B cell (primary cell): ENCODE measurements around the gene EVA1A. TPM values are rescaled to one million over a fixed set of nuclear protein-coding genes. Genes with fewer than 3 reads are reported as not detected.

Experiments used
- ATAC-seq: fragments of 200-7000 bp; cut with Tn5 transposase; one replicate; pipeline ENCODE4 v1.10.0; 2021; ENCODE audit warnings: low read depth, mild to moderate bottlenecking, moderate number of reproducible peaks, moderate library complexity
- CTCF ChIA-PET: fragments of 350-600 bp; sonication (Branson Sonifier 250); formaldehyde crosslinking; loops from one replicate; lab custom pipeline; 2021; ENCODE audit warnings: antibody characterized with exemption, inconsistent platforms; lab: Charles Lee
- POLR2A ChIA-PET: fragments of 350-600 bp; sonication (Branson Sonifier 250); formaldehyde crosslinking; loops from one replicate; lab custom pipeline; 2021; ENCODE audit warnings: antibody characterized with exemption; lab: Charles Lee
- DNase-seq: peaks from one replicate; pipeline ENCODE4 v3.0.0; 2013
- H2AFZ ChIP-seq: 2 replicates; pipeline ENCODE4 v1.6.1; 2012; ENCODE audit warnings: mild to moderate bottlenecking, low read depth, low read length; ENCODE audit not compliant: insufficient read depth, poor library complexity, severe bottlenecking
- H3K27ac ChIP-seq, 2 donors: 1 replicate in 1 of 2; 2 replicates in 1 of 2; pipeline ENCODE4 v1.5.1; 2012 to 2013; ENCODE audit warnings: low read length in 2 of 2, mild to moderate bottlenecking in 2 of 2, moderate library complexity in 1 of 2
- H3K27me3 ChIP-seq, 4 experiments: fragments of 200-600 bp in 1 of 4; sonication (generic) in 1 of 4; replicated peaks in 1 of 4; 1 replicate in 2 of 4; 2 replicates in 2 of 4; pipeline versions ENCODE4 v1.6.1 to v1.7.0; 2013 to 2016; ENCODE audit warnings: low read length in 3 of 4, mild to moderate bottlenecking in 2 of 4, mixed read lengths in 1 of 4, moderate library complexity in 1 of 4; ENCODE audit not compliant: insufficient read depth in 4 of 4, control insufficient read depth in 3 of 4; ENCODE audit errors: control extremely low read depth in 1 of 4
- H3K36me3 ChIP-seq, 2 experiments: replicated peaks in 1 of 2; 1 replicate in 1 of 2; 2 replicates in 1 of 2; pipeline versions ENCODE4 v1.6.1 to v1.7.1; 2013; ENCODE audit warnings: low read length in 1 of 2; ENCODE audit not compliant: insufficient read depth in 2 of 2, control insufficient read depth in 1 of 2; ENCODE audit errors: control extremely low read depth in 1 of 2, extremely low read depth in 1 of 2
- H3K4me1 ChIP-seq, 2 donors: fragments of 200-600 bp in 1 of 2; sonication (generic) in 1 of 2; 1 replicate in 1 of 2; 2 replicates in 1 of 2; pipeline versions ENCODE4 v1.5.1 to v1.6.1; 2013 to 2017; ENCODE audit warnings: low read length in 2 of 2; ENCODE audit not compliant: control insufficient read depth in 2 of 2, insufficient read depth in 2 of 2
- H3K4me2 ChIP-seq: replicated peaks from 2 replicates; pipeline ENCODE3; 2012; ENCODE audit warnings: mild to moderate bottlenecking, low read depth, low read length; ENCODE audit not compliant: poor library complexity, severe bottlenecking
- H3K4me3 ChIP-seq, 5 experiments: fragments of 200-600 bp in 1 of 5; sonication (generic) in 1 of 5; 1 replicate in 3 of 5; 2 replicates in 2 of 5; pipeline versions ENCODE4 v1.5.1 to v1.7.0; 2011 to 2016; ENCODE audit warnings: low read length in 4 of 5, mild to moderate bottlenecking in 4 of 5, low read depth in 2 of 5, control low read depth in 1 of 5, moderate library complexity in 1 of 5; ENCODE audit not compliant: insufficient read depth in 1 of 5; ENCODE audit errors: control extremely low read depth in 1 of 5, extremely low read depth in 1 of 5
- H3K79me2 ChIP-seq: fragments of 200-600 bp; sonication (generic); one replicate; pipeline ENCODE4 v1.6.0; 2016; ENCODE audit warnings: low read length; ENCODE audit not compliant: control insufficient read depth, insufficient read depth
- H3K9ac ChIP-seq: fragments of 200-600 bp; sonication (generic); 2 replicates; pipeline ENCODE4 v1.6.1; 2017; ENCODE audit warnings: mild to moderate bottlenecking, low read length, moderate library complexity
- H3K9me3 ChIP-seq, 3 donors: one replicate each; pipeline versions ENCODE4 v1.6.1 to v1.7.1; 2013; ENCODE audit warnings: low read length in 2 of 3; ENCODE audit not compliant: control insufficient read depth in 2 of 3, insufficient read depth in 1 of 3; ENCODE audit errors: control extremely low read depth in 1 of 3
- H4K20me1 ChIP-seq: 2 replicates; pipeline ENCODE4 v1.6.0; 2012; ENCODE audit warnings: mild to moderate bottlenecking, low read length; ENCODE audit not compliant: insufficient read depth, control insufficient read depth, poor library complexity, severe bottlenecking
- H3K27ac Mint-ChIP-seq: one replicate; pipeline ENCODE4 v1.8.0; 2021; ENCODE audit warnings: mixed read lengths
- H3K27me3 Mint-ChIP-seq: one replicate; pipeline ENCODE4 v1.8.0; 2021; ENCODE audit warnings: mixed read lengths
- H3K4me1 Mint-ChIP-seq: one replicate; pipeline ENCODE4 v1.8.0; 2021; ENCODE audit warnings: mixed read lengths
- H3K4me3 Mint-ChIP-seq: one replicate; pipeline ENCODE4 v1.8.0; 2021; ENCODE audit warnings: mixed read lengths
- H3K9me3 Mint-ChIP-seq: one replicate; pipeline ENCODE4 v1.8.0; 2022; ENCODE audit warnings: mixed read lengths; ENCODE audit not compliant: insufficient read depth
- CTCF ChIP-seq: fragments of 200-600 bp; IDR thresholded peaks from one replicate; pipeline ENCODE4 v1.8.0; 2022; ENCODE audit warnings: antibody characterized with exemption, mild to moderate bottlenecking
- EZH2 ChIP-seq: IDR thresholded peaks from 2 replicates; pipeline ENCODE4 v1.6.1; 2012; ENCODE audit warnings: borderline replicate concordance, low read depth, mild to moderate bottlenecking, moderate library complexity, low read length; ENCODE audit not compliant: insufficient read depth, poor library complexity, severe bottlenecking
- WGBS: methylation state at CpG from one replicate; pipeline ENCODE4 v1.1.5; 2013; ENCODE audit warnings: missing lambda C conversion rate; ENCODE audit not compliant: insufficient coverage; 5-methylcytosine and 5-hydroxymethylcytosine counted together
- intact Hi-C: fragments of 100-400 bp; cut with micrococcal nuclease; formaldehyde crosslinking; loops from one replicate; pipeline ENCODE4 v1.10.0; 2022
- polyA plus RNA-seq: library from polyadenylated mRNA; depleted of rRNA; stranded (reverse); fragments of >200 nt; gene quantifications from 2 replicates; pipeline ENCODE4 v1.2.3, GENCODE V29; 2012
- total RNA-seq, 2 donors: library from RNA; stranded (reverse); fragments of 120-200 nt in 1 of 2; gene quantifications; 1 replicate in 1 of 2; 2 replicates in 1 of 2; pipeline versions ENCODE4 v1.2.3 to v1.2.4, GENCODE V29; 2013 to 2022

The EVA1A gene
- total and polyA plus RNA-seq, 2 donors (not counting 1 experiment from before 2014, with no cell fraction given), result not detected

DNA sequence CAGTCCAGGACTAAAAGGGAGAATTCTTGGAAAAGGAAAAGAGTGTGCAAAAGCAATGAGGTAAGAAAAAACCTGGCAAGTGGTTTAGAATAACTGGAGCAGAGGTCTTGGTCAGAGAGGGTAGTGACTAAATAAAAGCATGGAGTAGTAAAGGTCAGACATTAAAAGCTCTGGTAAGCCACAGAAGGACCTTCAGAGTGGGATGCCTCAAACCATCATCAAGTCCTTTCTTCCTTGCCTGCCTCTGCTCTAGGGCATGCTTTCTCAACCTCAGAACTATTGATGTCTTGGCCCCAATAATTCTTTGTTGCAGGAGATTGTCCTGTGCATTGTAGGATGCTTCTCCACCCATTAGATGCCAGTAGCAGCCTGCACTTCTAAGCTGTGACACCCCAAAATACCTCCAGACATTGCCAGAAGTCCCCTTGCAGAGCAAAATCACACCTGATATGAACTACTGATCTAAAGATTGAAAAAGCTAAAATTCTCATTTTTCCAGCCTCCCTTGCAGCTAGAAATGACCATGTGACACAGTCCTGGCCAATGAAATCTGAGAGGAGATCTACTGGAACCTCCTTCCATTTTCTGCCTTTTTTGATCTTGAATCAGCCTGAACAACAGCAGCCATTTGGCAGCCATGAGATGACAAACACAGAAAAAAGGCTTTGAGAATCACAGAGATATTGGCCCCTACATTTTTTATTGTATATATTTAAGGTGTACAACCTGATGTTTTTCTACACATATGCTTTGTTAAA, 48.1 kb downstream of the EVA1A start:
- H3K27ac ChIP-seq, result no peak overlapping the region
- H3K4me1 Mint-ChIP-seq, result no peaks in the 10 kb centered on the region
- H3K4me3 ChIP-seq, result no peak overlapping the region
- no peaks in the 10 kb centered on the region for H3K4me1 ChIP-seq
- peaks cover 0 to 6% (median 0%) of the 10 kb centered on the region in 4 experiments for H3K27me3 ChIP-seq
- no peak overlapping the region for H3K9ac ChIP-seq
- H3K79me2 ChIP-seq, result no peaks in the 10 kb centered on the region
- H2AFZ ChIP-seq, result no peak overlapping the region
- ChIA-PET CTCF (no interaction called here), POLR2A (no interaction called here)
- H3K9me3 Mint-ChIP-seq, result peaks cover 16% of the 10 kb centered on the region
- H3K36me3 ChIP-seq, result no peaks in the 10 kb centered on the region
- H3K4me3 Mint-ChIP-seq, result no peak overlapping the region
- no peak for DNase-seq
- H4K20me1 ChIP-seq, result no peaks in the 10 kb centered on the region
- peaks cover 2 to 7% (median 6%) of the 10 kb centered on the region in 3 donors for H3K9me3 ChIP-seq
- peaks cover 14% of the 10 kb centered on the region for H3K27me3 Mint-ChIP-seq
- H3K27ac Mint-ChIP-seq, result no peak overlapping the region
- intact Hi-C loops, result no loop called here
- H3K4me2 ChIP-seq, result no peak overlapping the region
- ATAC-seq, result no peak
- TF ChIP-seq EZH2 (no peak), CTCF (no peak)

GRCh38 chr2:75506101-75506697, 54.5 kb downstream of the EVA1A start:
- CTCF ChIA-PET, result no interaction called here
- H3K4me1 ChIP-seq, result no peaks in the 10 kb centered on the region
- H3K27me3 ChIP-seq, result peaks cover 0 to 6% (median under 1%) of the 10 kb centered on the region in 4 experiments
- H3K27me3 Mint-ChIP-seq, result peaks cover 26% of the 10 kb centered on the region
- no peak overlapping the region for H3K4me3 Mint-ChIP-seq
- H3K27ac Mint-ChIP-seq, result no peak overlapping the region
- H3K79me2 ChIP-seq, result no peaks in the 10 kb centered on the region
- H3K36me3 ChIP-seq, result no peaks in the 10 kb centered on the region
- TF ChIP-seq EZH2, result no peak
- no peak for TF ChIP-seq CTCF
- no peaks in the 10 kb centered on the region for H3K4me1 Mint-ChIP-seq
- DNase-seq (no peak), ATAC-seq (no peak)
- no peak overlapping the region for H3K9ac ChIP-seq
- H4K20me1 ChIP-seq, result no peaks in the 10 kb centered on the region
- POLR2A ChIA-PET, result no interaction called here
- intact Hi-C loops, result no loop called here
- no peak overlapping the region for H3K4me3 ChIP-seq
- H3K4me2 ChIP-seq, result no peak overlapping the region
- no CpG with 5 or more reads among the region's 1 CpG for WGBS
- H3K9me3 Mint-ChIP-seq, result peaks cover 5% of the 10 kb centered on the region
- H3K9me3 ChIP-seq, result peaks cover 0 to 9% (median 2%) of the 10 kb centered on the region in 3 donors
- no peak overlapping the region for H2AFZ ChIP-seq
- no peak overlapping the region for H3K27ac ChIP-seq
